ENCODE measurements around the gene OTUD1. TPM values are rescaled to one million over a fixed set of nuclear protein-coding genes. Genes with fewer than 3 reads are reported as not detected.

The OTUD1 gene
- total RNA-seq, 2 experiments from 2014 or later: 4.5 to 6.8 TPM

DNA sequence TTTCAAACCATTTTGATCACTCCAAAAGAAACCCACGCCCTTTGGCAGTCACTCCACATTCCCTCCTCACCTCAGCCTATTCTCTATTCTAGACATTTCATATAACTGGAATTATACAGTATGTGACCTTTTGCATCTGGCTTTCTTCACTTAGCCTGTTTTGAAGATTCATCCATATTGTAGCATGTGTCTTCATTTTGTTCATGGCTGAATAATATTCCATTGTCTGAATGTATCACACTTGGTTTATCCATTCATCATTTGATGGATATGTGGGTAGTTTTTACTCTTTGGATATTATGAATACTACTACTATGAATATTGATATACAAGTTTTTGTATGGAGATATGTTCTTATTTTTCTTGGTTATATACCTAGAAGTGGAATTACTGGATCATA, 3.5 kb upstream of the OTUD1 start:
- Histone ChIP-seq H4K20me1 (ENCODE audit: insufficient read depth, low read length) (no peaks in the 10 kb centered on the region), H3K4me3 (ENCODE audit: low read depth, low read length, poor library complexity, severe bottlenecking) (no peak overlapping the region), H2AFZ (ENCODE audit: low read length) (no peak overlapping the region), H3K36me3 (ENCODE audit: insufficient read depth, low read length) (no peaks in the 10 kb centered on the region), H3K79me2 (ENCODE audit: insufficient read depth, low read depth, low read length) (no peaks in the 10 kb centered on the region), H3K9me2 (ENCODE audit: insufficient read depth, low read length) (no peaks in the 10 kb centered on the region), H3K4me1 (ENCODE audit: insufficient read depth, low read length, poor library complexity, severe bottlenecking) (peaks cover 1% of the 10 kb centered on the region), H3K4me2 (ENCODE audit: low read length) (no peak overlapping the region), H3K27ac (ENCODE audit: low read depth, low read length, poor library complexity, severe bottlenecking) (no peak overlapping the region), H3K9me3 (ENCODE audit: low read length) (no peaks in the 10 kb centered on the region)
- TF ChIP-seq, protein P1, sequence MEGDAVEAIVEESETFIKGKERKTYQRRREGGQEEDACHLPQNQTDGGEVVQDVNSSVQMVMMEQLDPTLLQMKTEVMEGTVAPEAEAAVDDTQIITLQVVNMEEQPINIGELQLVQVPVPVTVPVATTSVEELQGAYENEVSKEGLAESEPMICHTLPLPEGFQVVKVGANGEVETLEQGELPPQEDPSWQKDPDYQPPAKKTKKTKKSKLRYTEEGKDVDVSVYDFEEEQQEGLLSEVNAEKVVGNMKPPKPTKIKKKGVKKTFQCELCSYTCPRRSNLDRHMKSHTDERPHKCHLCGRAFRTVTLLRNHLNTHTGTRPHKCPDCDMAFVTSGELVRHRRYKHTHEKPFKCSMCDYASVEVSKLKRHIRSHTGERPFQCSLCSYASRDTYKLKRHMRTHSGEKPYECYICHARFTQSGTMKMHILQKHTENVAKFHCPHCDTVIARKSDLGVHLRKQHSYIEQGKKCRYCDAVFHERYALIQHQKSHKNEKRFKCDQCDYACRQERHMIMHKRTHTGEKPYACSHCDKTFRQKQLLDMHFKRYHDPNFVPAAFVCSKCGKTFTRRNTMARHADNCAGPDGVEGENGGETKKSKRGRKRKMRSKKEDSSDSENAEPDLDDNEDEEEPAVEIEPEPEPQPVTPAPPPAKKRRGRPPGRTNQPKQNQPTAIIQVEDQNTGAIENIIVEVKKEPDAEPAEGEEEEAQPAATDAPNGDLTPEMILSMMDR (conservative IDR thresholded peaks at IDR 0.05; ENCODE audit: low read length): no peak
- no peak for TF ChIP-seq EZH2phosphoT487 (IDR thresholded peaks at IDR 0.05; ENCODE audit: borderline replicate concordance, low read depth, low read length)
- DNase-seq (ENCODE audit: low spot score): no peak
- no TSS peak for BruUV-seq (replicated peaks)
- CTCF ChIA-PET (ENCODE audit: unreplicated experiment): no interaction called here
- intact Hi-C loops (cut with micrococcal nuclease; ENCODE audit: unreplicated experiment): loop anchor here (10.0 kb wide), 1 partner anchor 1289 kb away; the partner anchor contains the start of gene ARHGAP21
- POLR2A ChIA-PET: interaction anchor here (0.8 to 1.0 kb wide), 3 partner anchors 12 to 68 kb away, joined by 3 to 4 read pairs (median 3); no protein-coding TSS in a partner anchor

DNA sequence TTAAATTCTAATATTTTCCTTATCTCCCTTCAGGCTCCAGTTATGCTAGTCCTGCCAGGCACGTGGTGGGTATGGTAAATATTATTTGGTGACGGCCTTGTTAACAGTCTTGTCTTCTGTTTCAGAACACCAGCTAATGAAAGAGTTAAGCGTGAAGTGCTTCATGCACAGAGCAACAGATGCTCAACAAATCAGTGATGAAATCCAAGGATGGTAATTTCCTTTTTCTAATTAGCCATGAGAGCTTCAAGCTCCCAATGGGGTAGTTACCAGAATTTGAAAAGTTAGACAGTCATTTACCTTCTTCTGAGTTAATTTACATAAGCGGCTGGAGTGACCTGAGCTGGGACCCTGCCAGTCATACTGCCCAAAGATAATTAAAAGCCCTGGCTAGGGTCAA, 1.9 kb upstream of the OTUD1 start:
- no TSS peak for BruUV-seq (replicated peaks)
- no peak overlapping the region for H2AFZ ChIP-seq (ENCODE audit: low read length)
- TF ChIP-seq EZH2phosphoT487 (IDR thresholded peaks at IDR 0.05; ENCODE audit: borderline replicate concordance, low read depth, low read length): no peak
- TF ChIP-seq, protein P1 (conservative IDR thresholded peaks at IDR 0.05; ENCODE audit: low read length): no peak
- ChIA-PET CTCF (ENCODE audit: unreplicated experiment) (no interaction called here), POLR2A (no interaction called here)
- no peak overlapping the region for H3K4me2 ChIP-seq (ENCODE audit: low read length)
- intact Hi-C loops (cut with micrococcal nuclease; ENCODE audit: unreplicated experiment): loop anchor here (10.0 kb wide), 1 partner anchor 1288 kb away; the partner anchor contains the start of gene ARHGAP21
- DNase-seq (ENCODE audit: low spot score): no peak
- no peaks in the 10 kb centered on the region for H3K36me3 ChIP-seq (ENCODE audit: insufficient read depth, low read length)
- H3K79me2 ChIP-seq (ENCODE audit: insufficient read depth, low read depth, low read length): 0 out of 2 replicates have a peak, but pooled peaks cover 6% of the 10 kb centered on the region
- peaks cover 17% of the 10 kb centered on the region for H3K4me1 ChIP-seq (ENCODE audit: insufficient read depth, low read length, poor library complexity, severe bottlenecking)
- H3K4me3 ChIP-seq (ENCODE audit: low read depth, low read length, poor library complexity, severe bottlenecking): no peak overlapping the region
- H3K27ac ChIP-seq (ENCODE audit: low read depth, low read length, poor library complexity, severe bottlenecking): no peak overlapping the region
- no peaks in the 10 kb centered on the region for H4K20me1 ChIP-seq (ENCODE audit: insufficient read depth, low read length)
- no peaks in the 10 kb centered on the region for H3K9me3 ChIP-seq (ENCODE audit: low read length)
- H3K9me2 ChIP-seq (ENCODE audit: insufficient read depth, low read length): no peaks in the 10 kb centered on the region

DNA sequence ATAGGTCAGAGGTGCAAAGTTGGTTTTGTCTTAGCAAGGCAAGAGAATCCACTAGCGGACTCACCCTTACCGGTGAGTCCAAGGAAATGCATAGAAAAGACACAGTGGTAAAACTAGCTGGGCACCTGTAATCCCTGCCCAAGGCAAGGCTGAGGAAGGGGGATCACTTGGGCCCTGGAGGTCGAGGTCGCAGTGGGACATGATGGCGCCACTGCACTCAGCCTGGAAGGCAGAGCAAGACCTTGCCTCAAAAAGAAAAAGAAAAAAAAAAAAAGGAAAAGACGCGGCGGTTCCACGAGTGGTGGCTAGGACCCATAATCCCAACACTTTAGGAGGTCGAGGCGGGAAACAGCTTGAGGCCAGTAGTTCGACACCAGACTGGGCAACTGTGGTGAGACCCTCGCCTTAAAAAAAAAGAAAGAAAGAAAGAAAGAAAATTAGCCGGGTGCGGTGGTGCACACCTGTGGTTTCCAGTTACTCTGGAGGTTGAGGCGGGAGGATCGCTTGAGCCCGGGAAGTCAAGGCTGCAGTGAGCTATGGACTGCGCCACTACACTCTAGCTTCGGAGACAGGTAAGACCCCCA, 820 bp upstream of the OTUD1 start:
- Histone ChIP-seq H3K36me3 (ENCODE audit: insufficient read depth, low read length) (no peaks in the 10 kb centered on the region), H3K4me3 (ENCODE audit: low read depth, low read length, poor library complexity, severe bottlenecking) (peak overlapping the region; percentile 93), H3K79me2 (ENCODE audit: insufficient read depth, low read depth, low read length) (0 out of 2 replicates have a peak, but pooled peaks cover 6% of the 10 kb centered on the region), H2AFZ (ENCODE audit: low read length) (peak overlapping the region; percentile 97), H3K9me3 (ENCODE audit: low read length) (no peaks in the 10 kb centered on the region), H3K27ac (ENCODE audit: low read depth, low read length, poor library complexity, severe bottlenecking) (no peak overlapping the region), H3K4me2 (ENCODE audit: low read length) (peak overlapping the region; percentile 94), H4K20me1 (ENCODE audit: insufficient read depth, low read length) (no peaks in the 10 kb centered on the region), H3K4me1 (ENCODE audit: insufficient read depth, low read length, poor library complexity, severe bottlenecking) (peaks cover 28% of the 10 kb centered on the region), H3K9me2 (ENCODE audit: insufficient read depth, low read length) (no peaks in the 10 kb centered on the region)
- CTCF ChIA-PET (ENCODE audit: unreplicated experiment): no interaction called here
- no peak for DNase-seq (ENCODE audit: low spot score)
- POLR2A ChIA-PET: interaction anchor here (0.6 to 1.5 kb wide), 5 partner anchors 11 to 59 kb away, joined by 3 to 6 read pairs (median 4); no protein-coding TSS in a partner anchor
- intact Hi-C loops (cut with micrococcal nuclease; ENCODE audit: unreplicated experiment): loop anchor here (2.0 to 10.0 kb wide), 2 partner anchors 69 to 1287 kb away; partner anchors contain the start of gene ARHGAP21
- TSS peak; percentile 69 for BruUV-seq (replicated peaks)
- TF ChIP-seq EZH2phosphoT487 (IDR thresholded peaks at IDR 0.05; ENCODE audit: borderline replicate concordance, low read depth, low read length): no peak
- TF ChIP-seq, protein P1 (conservative IDR thresholded peaks at IDR 0.05; ENCODE audit: low read length): no peak
